Measurements from ENCODE around the gene LHB. TPM values are rescaled to one million over a fixed set of nuclear protein-coding genes. Genes with fewer than 3 reads are reported as not detected.
A peak's percentile ranks its signal among the peaks of the same experiment; 100 is the strongest.

The LHB gene
- total RNA-seq, 3 donors from 2014 or later, result 0.65 TPM; not detected in 2

- Histone ChIP-seq H3K36me3 (ENCODE audit: low read depth) (no peaks in the 10 kb centered on the region), H3K9me3 (no peaks in the 10 kb centered on the region), H3K4me1 (ENCODE audit: low read depth) (peaks cover 12% of the 10 kb centered on the region), H3K4me3 (no peak overlapping the region)
- DNase-seq (peak; percentile 49 to 70 (median 69)), ATAC-seq (peak; percentile 72)
- TF ChIP-seq CTCF (IDR thresholded peaks at IDR 0.05), result peak; percentile 33
- intact Hi-C loops (cut with DNase I, micrococcal nuclease), result no loop called here
These were observed 918 bp upstream of the LHB start for GRCh38 chr19:49017666-49018351.

DNA sequence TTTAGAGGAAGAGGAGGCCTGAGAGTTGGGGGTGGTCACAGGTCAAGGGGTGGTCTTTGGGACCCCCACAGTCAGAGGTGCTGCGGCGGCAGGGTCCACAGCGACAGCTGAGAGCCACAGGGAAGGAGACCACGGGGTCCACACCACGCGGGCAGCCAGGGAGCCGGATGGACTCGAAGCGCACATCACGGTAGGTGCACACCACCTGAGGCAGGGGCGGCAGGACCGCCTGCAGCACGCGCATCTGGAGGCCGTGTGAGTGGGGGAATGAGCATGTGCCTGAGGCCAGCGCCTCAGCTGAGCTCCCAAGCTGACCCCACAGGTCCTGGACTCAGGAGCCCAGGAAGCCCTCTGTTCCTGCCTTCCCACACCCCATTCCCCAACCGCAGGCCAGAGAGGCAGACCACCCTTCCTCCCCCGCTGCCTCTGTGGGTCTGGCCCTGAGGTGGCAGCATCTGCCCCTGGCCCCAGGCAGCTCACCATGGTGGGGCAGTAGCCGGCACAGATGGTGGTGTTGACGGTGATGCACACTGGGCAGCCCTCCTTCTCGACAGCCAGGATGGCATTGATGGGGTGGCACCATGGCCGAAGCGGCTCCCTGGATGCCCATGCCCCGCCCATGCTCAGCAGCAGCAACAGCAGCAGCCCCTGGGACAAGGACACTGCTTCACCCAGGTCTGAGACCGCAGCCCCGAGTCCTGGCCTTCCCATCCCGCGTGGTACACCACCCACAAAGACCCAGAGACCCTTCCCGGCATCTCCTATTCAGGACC is 638 bp downstream of the LHB start:
- no peaks in the 10 kb centered on the region for H3K36me3 ChIP-seq (ENCODE audit: low read depth)
- intact Hi-C loops (cut with DNase I, micrococcal nuclease), result no loop called here
- TF ChIP-seq CTCF (IDR thresholded peaks at IDR 0.05), result no peak
- H3K4me3 ChIP-seq, result no peak overlapping the region
- no peaks in the 10 kb centered on the region for H3K9me3 ChIP-seq
- DNase-seq (no peak), ATAC-seq (no peak)
- H3K4me1 ChIP-seq (ENCODE audit: low read depth), result peaks cover 12% of the 10 kb centered on the region

- intact Hi-C loops (cut with DNase I, micrococcal nuclease), result no loop called here
- DNase-seq (no peak), ATAC-seq (no peak)
- no peaks in the 10 kb centered on the region for H3K36me3 ChIP-seq (ENCODE audit: low read depth)
- peaks cover 12% of the 10 kb centered on the region for H3K4me1 ChIP-seq (ENCODE audit: low read depth)
- H3K4me3 ChIP-seq, result no peak overlapping the region
- H3K9me3 ChIP-seq, result no peaks in the 10 kb centered on the region
- no peak for TF ChIP-seq CTCF (IDR thresholded peaks at IDR 0.05)
These were observed 2.0 kb downstream of the LHB start for GRCh38 chr19:49014870-49015255.

- Histone ChIP-seq H3K36me3 (ENCODE audit: low read depth) (no peaks in the 10 kb centered on the region), H3K4me1 (ENCODE audit: low read depth) (peaks cover 12% of the 10 kb centered on the region), H3K4me3 (no peak overlapping the region), H3K9me3 (no peaks in the 10 kb centered on the region)
- no peak for TF ChIP-seq CTCF (IDR thresholded peaks at IDR 0.05)
- ATAC-seq (no peak), DNase-seq (no peak)
- intact Hi-C loops (cut with DNase I, micrococcal nuclease), result no loop called here
These were observed 2.6 kb downstream of the LHB start for GRCh38 chr19:49014123-49014869.

- no peak overlapping the region for H3K4me3 ChIP-seq
- peaks cover 6% of the 10 kb centered on the region for H3K36me3 ChIP-seq (ENCODE audit: low read depth)
- H3K4me1 ChIP-seq (ENCODE audit: low read depth), result no peaks in the 10 kb centered on the region
- no peak for TF ChIP-seq CTCF (IDR thresholded peaks at IDR 0.05)
- H3K9me3 ChIP-seq, result no peaks in the 10 kb centered on the region
- intact Hi-C loops (cut with DNase I, micrococcal nuclease), result no loop called here
- ATAC-seq, result no peak
- DNase-seq, result no peak
These were observed 5.7 kb downstream of the LHB start for GRCh38 chr19:49011194-49011593.

All from mucosa of descending colon (tissue), 3 donors.